ENCODE data around the gene SAV1.

SAV1 gene

DNA sequence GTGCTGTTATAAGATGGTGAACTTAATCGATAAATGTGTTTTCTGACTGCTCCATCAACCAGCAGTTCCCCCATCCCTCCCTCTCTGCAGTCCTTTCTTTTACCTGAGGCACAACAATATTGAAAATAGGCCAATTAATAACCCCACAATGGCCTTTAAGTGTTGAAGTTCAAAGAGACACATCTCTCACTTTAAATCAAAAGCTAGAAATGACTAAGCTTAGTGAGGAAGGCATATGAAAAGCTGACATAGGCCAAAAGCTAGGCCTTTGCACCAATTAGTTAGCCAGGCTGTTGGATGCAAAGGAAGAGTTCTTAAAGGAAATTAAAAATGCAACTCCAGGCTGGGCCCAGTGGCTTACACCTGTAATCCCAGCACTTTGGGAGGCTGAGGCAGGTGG lies 43.7 kb downstream of the SAV1 start:
- TF ChIP-seq, protein P1, sequence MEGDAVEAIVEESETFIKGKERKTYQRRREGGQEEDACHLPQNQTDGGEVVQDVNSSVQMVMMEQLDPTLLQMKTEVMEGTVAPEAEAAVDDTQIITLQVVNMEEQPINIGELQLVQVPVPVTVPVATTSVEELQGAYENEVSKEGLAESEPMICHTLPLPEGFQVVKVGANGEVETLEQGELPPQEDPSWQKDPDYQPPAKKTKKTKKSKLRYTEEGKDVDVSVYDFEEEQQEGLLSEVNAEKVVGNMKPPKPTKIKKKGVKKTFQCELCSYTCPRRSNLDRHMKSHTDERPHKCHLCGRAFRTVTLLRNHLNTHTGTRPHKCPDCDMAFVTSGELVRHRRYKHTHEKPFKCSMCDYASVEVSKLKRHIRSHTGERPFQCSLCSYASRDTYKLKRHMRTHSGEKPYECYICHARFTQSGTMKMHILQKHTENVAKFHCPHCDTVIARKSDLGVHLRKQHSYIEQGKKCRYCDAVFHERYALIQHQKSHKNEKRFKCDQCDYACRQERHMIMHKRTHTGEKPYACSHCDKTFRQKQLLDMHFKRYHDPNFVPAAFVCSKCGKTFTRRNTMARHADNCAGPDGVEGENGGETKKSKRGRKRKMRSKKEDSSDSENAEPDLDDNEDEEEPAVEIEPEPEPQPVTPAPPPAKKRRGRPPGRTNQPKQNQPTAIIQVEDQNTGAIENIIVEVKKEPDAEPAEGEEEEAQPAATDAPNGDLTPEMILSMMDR (IDR thresholded peaks at IDR 0.05; ENCODE audit: control insufficient read depth, extremely low read depth, insufficient read depth), result no peak
- DNase-seq (ENCODE audit: low read depth), result no peak
- H3K4me3 ChIP-seq (ENCODE audit: low read depth, low read length), result no peak overlapping the region

DNA sequence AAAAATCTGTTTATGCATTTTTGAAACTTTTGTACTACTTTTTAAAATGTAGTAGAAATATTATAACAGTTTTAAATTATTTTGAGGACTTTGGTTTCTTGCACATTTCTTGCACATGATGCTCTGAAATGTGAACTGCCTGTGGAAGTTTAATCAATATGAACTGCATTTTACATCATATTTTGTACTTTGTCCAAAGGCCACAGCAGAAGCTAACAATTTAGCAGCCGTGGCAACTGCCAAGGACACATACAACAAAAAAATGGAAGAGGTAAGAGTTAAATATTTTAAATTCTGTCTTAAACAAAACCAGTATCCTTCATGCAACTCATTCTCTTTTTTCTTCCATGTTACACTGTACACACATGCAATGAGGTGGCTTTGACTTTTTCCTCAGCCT lies 45.1 kb downstream of the SAV1 start:
- TF ChIP-seq, protein P1 (IDR thresholded peaks at IDR 0.05; ENCODE audit: control insufficient read depth, extremely low read depth, insufficient read depth), result no peak
- no peak for DNase-seq (ENCODE audit: low read depth)
- no peak overlapping the region for H3K4me3 ChIP-seq (ENCODE audit: low read depth, low read length)

DNA sequence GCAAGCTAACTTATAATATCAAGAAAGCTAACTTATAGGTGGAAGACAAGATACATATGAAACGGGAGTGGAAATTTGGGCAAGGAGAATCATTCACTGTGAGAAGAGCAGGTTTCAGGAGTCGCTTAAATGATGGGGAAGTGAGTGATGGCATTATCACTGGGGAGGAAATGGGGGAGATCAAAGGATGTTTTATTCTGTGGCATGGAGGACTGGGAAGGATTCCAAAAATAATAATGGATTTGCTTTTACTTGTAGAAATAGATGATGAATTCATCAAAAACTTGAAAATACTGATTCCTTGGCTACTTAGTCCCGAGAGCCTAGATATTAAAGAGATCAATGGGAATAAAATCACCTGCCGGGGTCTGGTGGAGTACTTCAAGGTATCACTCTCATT lies 47.8 kb downstream of the SAV1 start:
- no peak overlapping the region for H3K4me3 ChIP-seq (ENCODE audit: low read depth, low read length)
- DNase-seq (ENCODE audit: low read depth), result no peak
- TF ChIP-seq, protein P1 (IDR thresholded peaks at IDR 0.05; ENCODE audit: control insufficient read depth, extremely low read depth, insufficient read depth), result no peak

DNA sequence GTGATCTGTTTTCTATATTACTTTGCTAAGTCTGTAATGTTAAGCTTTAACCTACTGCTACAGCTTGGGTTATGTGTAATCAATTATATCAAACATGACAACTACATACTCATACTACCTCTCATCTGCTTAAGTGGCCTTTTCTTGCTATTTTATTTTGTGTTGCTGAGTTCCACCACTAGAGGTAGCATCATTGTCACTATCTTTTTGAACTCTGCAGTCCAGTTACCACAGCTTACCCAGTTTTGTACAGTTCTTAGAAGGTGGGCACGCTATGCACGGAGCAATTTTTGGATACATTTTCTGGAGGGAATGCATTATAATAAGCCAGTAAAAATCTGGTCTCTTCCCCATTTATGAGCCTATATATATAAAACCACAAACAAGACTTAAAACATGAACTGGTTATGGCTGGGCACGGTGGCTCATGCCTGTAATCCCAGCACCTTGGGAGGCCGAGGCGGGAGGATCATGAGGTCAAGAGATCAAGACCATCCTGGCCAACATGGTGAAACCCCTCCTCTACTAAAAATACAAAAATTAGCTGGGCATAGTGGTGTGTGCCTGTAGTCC lies 48.5 kb downstream of the SAV1 start:
- DNase-seq (ENCODE audit: low read depth), result peak; percentile 28
- TF ChIP-seq, protein P1 (IDR thresholded peaks at IDR 0.05; ENCODE audit: control insufficient read depth, extremely low read depth, insufficient read depth), result peak; percentile 68
- H3K4me3 ChIP-seq (ENCODE audit: low read depth, low read length), result no peak overlapping the region

DNA sequence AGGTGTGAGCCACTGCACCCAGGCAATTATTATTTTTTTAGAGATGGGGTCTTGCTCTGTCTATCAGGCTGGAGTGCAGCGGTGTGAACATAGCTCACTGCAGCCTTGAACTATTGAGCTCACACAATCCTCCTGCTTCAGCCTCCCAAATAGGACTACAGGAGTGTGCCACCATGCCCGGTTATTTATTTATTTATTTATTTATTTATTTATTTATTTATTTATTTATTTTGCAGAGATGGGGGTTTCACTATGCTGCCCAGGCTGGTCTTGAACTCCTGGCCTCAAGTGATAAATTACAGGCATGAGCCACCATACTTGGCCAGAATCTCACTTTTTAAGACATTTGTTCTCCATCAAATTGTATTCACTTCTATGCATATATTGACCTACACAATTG lies 51.8 kb downstream of the SAV1 start:
- DNase-seq (ENCODE audit: low read depth), result no peak
- no peak overlapping the region for H3K4me3 ChIP-seq (ENCODE audit: low read depth, low read length)
- TF ChIP-seq, protein P1 (IDR thresholded peaks at IDR 0.05; ENCODE audit: control insufficient read depth, extremely low read depth, insufficient read depth), result no peak

DNA sequence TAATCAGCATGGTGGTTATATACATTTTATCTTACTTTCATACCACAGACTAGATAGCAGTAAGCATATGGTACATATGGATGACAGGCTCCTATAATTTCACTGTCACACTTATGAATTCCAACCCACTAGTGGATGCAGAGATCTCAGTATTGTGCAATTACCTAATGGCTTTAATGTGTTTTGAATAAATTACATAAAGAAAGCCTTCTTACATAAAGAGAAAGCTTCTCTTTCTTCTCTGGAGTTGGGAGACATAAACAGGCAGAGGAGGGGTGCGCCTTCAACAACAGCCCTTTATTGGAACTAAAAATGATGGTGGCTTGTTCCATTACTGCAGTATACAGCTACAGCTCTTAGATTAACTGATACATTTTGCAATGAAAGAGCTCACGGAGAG lies 52.6 kb downstream of the SAV1 start:
- TF ChIP-seq, protein P1 (IDR thresholded peaks at IDR 0.05; ENCODE audit: control insufficient read depth, extremely low read depth, insufficient read depth), result no peak
- no peak for DNase-seq (ENCODE audit: low read depth)
- H3K4me3 ChIP-seq (ENCODE audit: low read depth, low read length), result no peak overlapping the region

DNA sequence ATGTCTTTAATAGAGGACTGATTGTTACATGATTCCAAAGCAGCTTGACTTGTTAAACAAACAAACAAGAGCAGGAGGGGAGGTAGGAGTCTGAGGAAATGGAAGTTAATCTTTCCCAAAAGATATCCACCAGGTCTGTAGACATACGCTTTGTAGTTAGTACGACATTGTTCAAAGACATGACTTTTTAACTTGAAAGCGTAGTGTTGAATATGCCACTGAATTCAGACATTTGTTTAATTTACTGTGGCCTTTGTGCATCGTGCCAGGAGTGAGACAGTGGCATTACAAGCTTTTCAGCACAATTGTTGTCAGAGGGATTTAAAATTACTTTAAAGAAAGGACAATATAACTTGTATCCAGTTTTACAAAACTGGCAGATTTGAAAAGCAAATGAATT lies 53.0 kb downstream of the SAV1 start:
- DNase-seq (ENCODE audit: low read depth), result peak; percentile 11
- no peak overlapping the region for H3K4me3 ChIP-seq (ENCODE audit: low read depth, low read length)
- TF ChIP-seq, protein P1 (IDR thresholded peaks at IDR 0.05; ENCODE audit: control insufficient read depth, extremely low read depth, insufficient read depth), result no peak

Measured in LNCaP clone FGC (cell line).